Effector CD4-positive, alpha-beta T cell (primary cell): ENCODE data around the gene OR1I1.

ENCODE experiments used
- DNase-seq: peaks from one replicate; pipeline ENCODE4 v3.0.0-alpha.2; 2020

Gene OR1I1

GRCh38 chr19:15118789-15119494 lies 36.9 kb downstream of the OR1I1 start:
- no peak for DNase-seq

- DNase-seq = no peak
Observed at GRCh38 chr19:15120135-15121026, 38.4 kb downstream of the OR1I1 start.

- no peak for DNase-seq
Observed at GRCh38 chr19:15122331-15123030, 40.5 kb downstream of the OR1I1 start.

GRCh38 chr19:15123031-15123890 lies 41.2 kb downstream of the OR1I1 start:
- no peak for DNase-seq

GRCh38 chr19:15123900-15124299 lies 41.9 kb downstream of the OR1I1 start:
- DNase-seq = no peak

- no peak for DNase-seq
Observed at GRCh38 chr19:15124572-15125231, 42.7 kb downstream of the OR1I1 start.

- peak; percentile 95 for DNase-seq
Observed at GRCh38 chr19:15125232-15126067, 43.4 kb downstream of the OR1I1 start.

- no peak for DNase-seq
Observed at GRCh38 chr19:15126131-15126910, 44.3 kb downstream of the OR1I1 start.

- no peak for DNase-seq
Observed at GRCh38 chr19:15128162-15128770, 46.3 kb downstream of the OR1I1 start.

GRCh38 chr19:15129856-15130585 lies 48.0 kb downstream of the OR1I1 start:
- no peak for DNase-seq

- DNase-seq = no peak
Observed at GRCh38 chr19:15136234-15136954, 54.4 kb downstream of the OR1I1 start.

- DNase-seq = no peak
Observed at GRCh38 chr19:15137777-15138176, 55.8 kb downstream of the OR1I1 start.

GRCh38 chr19:15138427-15138826 lies 56.4 kb downstream of the OR1I1 start:
- no peak for DNase-seq

- no peak for DNase-seq
Observed at GRCh38 chr19:15141143-15141542, 59.1 kb downstream of the OR1I1 start.

GRCh38 chr19:15142313-15142712 lies 60.3 kb downstream of the OR1I1 start:
- DNase-seq = no peak
